Left ventricle myocardium inferior (tissue), 1 donor: ENCODE results near the gene DYNC1H1. TPM values are rescaled to one million over a fixed set of nuclear protein-coding genes. Genes with fewer than 3 reads are reported as not detected.
"Not testable (repeated sequence)": the region's sequence is repeated elsewhere in the genome, so short reads cannot be mapped to it uniquely, and the experiment has no call there.

Experiments used
- DNase-seq: peaks from one replicate; pipeline ENCODE4 v3.0.0-alpha.2; 2020
- H3K27ac ChIP-seq: fragments of 200-600 bp; replicated peaks from 2 replicates; pipeline ENCODE4 v1.8.0; 2021
- H3K27me3 ChIP-seq: fragments of 200-600 bp; 2 replicates; pipeline ENCODE4 v1.8.0; 2021; ENCODE audit warnings: low read depth
- H3K36me3 ChIP-seq: fragments of 200-600 bp; 2 replicates; pipeline ENCODE4 v1.8.0; 2021
- H3K4me1 ChIP-seq: fragments of 200-600 bp; 2 replicates; pipeline ENCODE4 v1.8.0; 2021
- H3K4me3 ChIP-seq: fragments of 200-600 bp; 2 replicates; pipeline ENCODE4 v1.8.0; 2021; ENCODE audit warnings: mild to moderate bottlenecking, moderate library complexity
- H3K9me3 ChIP-seq: fragments of 200-600 bp; replicated peaks from 2 replicates; pipeline ENCODE4 v1.8.0; 2021
- CTCF ChIP-seq: fragments of 200-600 bp; IDR thresholded peaks from 2 replicates; pipeline ENCODE4 v1.8.0; 2021; ENCODE audit warnings: antibody characterized with exemption, mild to moderate bottlenecking, borderline replicate concordance
- intact Hi-C: fragments of 100-400 bp; cut with micrococcal nuclease; formaldehyde crosslinking; loops from one replicate; pipeline ENCODE4 v1.11.0; 2022
- total RNA-seq: library from RNA; stranded (reverse); fragmentation: NEBNext Ultra II Directional; extraction: Animal tissue kit (Norgen Biotek cat#: 25700); gene quantifications from one replicate; pipeline ENCODE4 v1.2.1, GENCODE V29; 2021
- donor health status: DM: no; HTN: yes; CAD: no; lungs with severe emphysema.

Gene DYNC1H1
- total RNA-seq, 1 donor from 2014 or later: 402 TPM

- Histone ChIP-seq H3K27me3 (no peaks in the 10 kb centered on the region), H3K4me3 (no peak overlapping the region), H3K4me1 (peaks cover 24% of the 10 kb centered on the region), H3K27ac (peak overlapping the region; percentile 71), H3K36me3 (peaks cover 89% of the 10 kb centered on the region), H3K9me3 (no peaks in the 10 kb centered on the region)
- TF ChIP-seq CTCF: no peak
- intact Hi-C loops: no loop called here
- DNase-seq: no peak
Observed at GRCh38 chr14:101980251-101980650, 15.9 kb downstream of the DYNC1H1 start.

DNA sequence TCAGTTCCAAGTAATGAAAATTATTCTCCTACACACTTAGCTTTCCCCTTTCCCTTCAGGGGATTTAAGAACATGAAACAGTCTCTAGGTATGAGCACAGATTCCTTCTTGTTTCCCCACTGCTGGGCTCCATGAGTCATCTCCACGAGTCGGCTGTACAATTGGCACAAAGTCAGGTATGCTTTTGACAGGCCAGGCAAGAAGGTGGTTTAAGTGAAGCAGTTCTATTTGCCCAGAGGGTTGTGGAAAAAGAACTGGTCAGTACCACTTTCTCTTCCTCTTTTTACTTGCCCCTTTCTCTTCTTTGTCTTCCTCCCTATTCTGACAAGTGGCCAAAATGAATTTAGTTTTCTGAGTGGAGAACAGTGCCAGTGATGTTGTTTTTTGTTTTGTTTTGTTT lies 16.3 kb downstream of the DYNC1H1 start:
- no peak for DNase-seq
- intact Hi-C loops: no loop called here
- peak overlapping the region; percentile 71 for H3K27ac ChIP-seq
- no peak for TF ChIP-seq CTCF
- peaks cover 91% of the 10 kb centered on the region for H3K36me3 ChIP-seq
- H3K4me1 ChIP-seq: peaks cover 21% of the 10 kb centered on the region
- H3K9me3 ChIP-seq: no peaks in the 10 kb centered on the region
- no peak overlapping the region for H3K4me3 ChIP-seq
- H3K27me3 ChIP-seq: no peaks in the 10 kb centered on the region

DNA sequence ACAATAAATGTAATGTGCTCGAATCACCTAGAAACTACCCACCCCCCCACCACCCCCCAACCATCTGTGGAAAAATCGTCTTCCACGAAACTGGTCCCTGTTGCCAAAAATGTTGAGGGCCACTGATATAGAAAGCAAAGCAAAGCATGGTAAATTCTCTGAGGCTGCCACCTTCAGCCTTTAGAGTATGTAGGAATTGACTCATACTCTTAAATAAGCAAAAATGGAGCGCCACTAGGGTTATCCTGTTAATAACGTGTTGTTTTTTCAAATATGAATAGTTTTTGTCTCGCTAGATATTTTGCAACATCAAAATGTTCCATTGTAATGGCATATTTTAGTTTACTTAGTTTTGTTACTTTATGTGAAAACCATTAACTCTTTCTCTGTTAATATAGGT lies 18.2 kb downstream of the DYNC1H1 start:
- Histone ChIP-seq H3K4me3 (no peak overlapping the region), H3K27me3 (no peaks in the 10 kb centered on the region), H3K36me3 (peaks cover 91% of the 10 kb centered on the region), H3K27ac (no peak overlapping the region), H3K9me3 (no peaks in the 10 kb centered on the region), H3K4me1 (peaks cover 21% of the 10 kb centered on the region)
- intact Hi-C loops: no loop called here
- TF ChIP-seq CTCF: no peak
- DNase-seq: no peak

GRCh38 chr14:101984831-101985230 lies 20.5 kb downstream of the DYNC1H1 start:
- DNase-seq, H3K27ac ChIP-seq, H3K4me3 ChIP-seq, intact Hi-C loops, H3K9me3 ChIP-seq, H3K27me3 ChIP-seq: not testable (repeated sequence)
- peaks cover 16% of the 10 kb centered on the region for H3K4me1 ChIP-seq
- peaks cover 98% of the 10 kb centered on the region for H3K36me3 ChIP-seq

GRCh38 chr14:101985957-101986356 lies 21.6 kb downstream of the DYNC1H1 start:
- peaks cover 98% of the 10 kb centered on the region for H3K36me3 ChIP-seq
- TF ChIP-seq CTCF: no peak
- intact Hi-C loops: no loop called here
- H3K27me3 ChIP-seq: no peaks in the 10 kb centered on the region
- DNase-seq: no peak
- H3K9me3 ChIP-seq: no peaks in the 10 kb centered on the region
- no peak overlapping the region for H3K4me3 ChIP-seq
- no peak overlapping the region for H3K27ac ChIP-seq
- peaks cover 5% of the 10 kb centered on the region for H3K4me1 ChIP-seq

DNA sequence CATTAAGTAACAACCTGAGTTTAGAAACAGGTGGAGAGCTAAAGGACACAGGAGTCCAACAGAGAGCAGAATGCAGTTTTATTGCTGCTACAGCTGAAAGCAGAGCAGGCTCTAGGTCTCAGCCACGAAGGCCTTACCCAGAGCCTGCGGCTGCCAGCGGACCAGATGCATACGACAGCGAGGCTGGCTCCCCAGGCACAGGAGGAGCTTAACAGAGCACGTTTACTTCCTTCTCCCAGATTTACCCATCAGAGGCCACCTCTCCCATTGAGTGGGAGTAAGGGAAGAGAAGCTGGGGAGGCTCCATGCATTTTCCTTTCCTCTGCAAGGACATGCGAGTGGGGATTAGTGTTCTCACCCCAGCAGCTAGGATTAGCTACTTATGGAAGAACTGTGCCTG lies 22.6 kb downstream of the DYNC1H1 start:
- Histone ChIP-seq H3K27ac (no peak overlapping the region), H3K36me3 (peaks cover 98% of the 10 kb centered on the region), H3K4me3 (no peak overlapping the region), H3K4me1 (no peaks in the 10 kb centered on the region), H3K27me3 (no peaks in the 10 kb centered on the region), H3K9me3 (no peaks in the 10 kb centered on the region)
- intact Hi-C loops: no loop called here
- TF ChIP-seq CTCF: no peak
- no peak for DNase-seq
